Activated naive CD4-positive, alpha-beta T cell treated with anti-CD3 and anti-CD28 coated beads, Interleukin-2, amount 10 ng/mL, durations not matched to agents 7 days and 5 days (primary cell): ENCODE data around the gene RIMS1.
"Not testable (repeated sequence)": the region's sequence is repeated elsewhere in the genome, so short reads cannot be mapped to it uniquely, and the experiment has no call there.

Source experiments
- CTCF ChIA-PET: fragments of 350-600 bp; sonication (Branson Sonifier 250); formaldehyde crosslinking; loops from one replicate; lab custom pipeline; 2021; ENCODE audit warnings: antibody characterized with exemption; lab: Charles Lee
- DNase-seq: peaks from one replicate; pipeline ENCODE4 v3.0.0-alpha.2; 2020
- H3K27ac Mint-ChIP-seq: one replicate; pipeline ENCODE4 v1.8.0; 2021; ENCODE audit warnings: mild to moderate bottlenecking, moderate library complexity, mixed read lengths
- H3K27me3 Mint-ChIP-seq: one replicate; pipeline ENCODE4 v1.8.0; 2021; ENCODE audit warnings: mild to moderate bottlenecking, mixed read lengths
- H3K36me3 Mint-ChIP-seq: one replicate; pipeline ENCODE4 v1.8.0; 2021; ENCODE audit warnings: mixed read lengths
- H3K4me1 Mint-ChIP-seq: one replicate; pipeline ENCODE4 v1.8.0; 2021; ENCODE audit warnings: mixed read lengths
- H3K4me3 Mint-ChIP-seq: one replicate; pipeline ENCODE4 v1.8.0; 2021; ENCODE audit warnings: mild to moderate bottlenecking, moderate library complexity, mixed read lengths
- H3K9me3 Mint-ChIP-seq: one replicate; pipeline ENCODE4 v1.8.0; 2021; ENCODE audit warnings: mixed read lengths

RIMS1 gene

DNA sequence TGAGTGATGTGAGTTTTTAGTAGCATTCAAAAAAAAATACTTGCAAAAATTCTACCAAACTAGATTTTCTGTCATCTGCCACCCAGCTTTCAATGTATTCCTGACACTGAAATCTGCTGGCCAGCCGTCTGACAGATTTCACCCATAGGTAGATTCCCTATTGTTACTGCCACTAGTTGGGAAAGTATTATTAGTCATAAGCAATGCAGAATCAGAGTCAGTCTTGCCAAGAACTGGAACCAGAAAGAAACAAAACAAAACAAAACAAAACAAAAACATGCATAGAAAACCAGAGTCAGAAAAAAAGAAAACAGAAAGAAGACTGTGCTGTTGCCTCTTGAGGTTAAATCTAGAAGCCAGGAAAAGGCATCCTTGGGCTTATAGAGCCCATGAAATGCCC is 442.4 kb downstream of the RIMS1 start:
- Mint-ChIP-seq H3K36me3 (no peaks in the 10 kb centered on the region), H3K9me3 (no peaks in the 10 kb centered on the region), H3K4me1 (no peaks in the 10 kb centered on the region), H3K4me3 (no peak overlapping the region), H3K27ac (no peak overlapping the region), H3K27me3 (no peaks in the 10 kb centered on the region)
- DNase-seq: no peak
- CTCF ChIA-PET: no interaction called here

DNA sequence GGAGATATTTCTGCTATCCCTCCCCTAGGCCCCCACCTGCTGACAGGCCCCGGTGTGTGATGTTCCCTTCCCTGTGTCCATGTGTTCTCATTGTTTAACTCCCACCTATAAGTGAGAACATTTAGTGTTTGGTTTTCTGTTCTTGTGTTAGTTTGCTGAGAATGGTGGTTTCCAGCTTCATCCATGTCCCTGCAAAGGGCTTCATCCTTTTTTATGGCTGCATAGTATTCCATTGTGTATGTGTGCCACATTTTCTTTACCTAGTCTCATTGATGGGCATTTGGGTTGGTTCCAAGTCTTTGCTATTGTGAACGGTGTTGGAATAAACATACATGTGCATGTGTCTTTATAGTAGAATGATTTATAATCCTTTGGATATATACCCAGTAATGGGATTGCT is 448.9 kb downstream of the RIMS1 start:
- H3K27ac Mint-ChIP-seq, H3K4me1 Mint-ChIP-seq, DNase-seq, CTCF ChIA-PET, H3K9me3 Mint-ChIP-seq, H3K4me3 Mint-ChIP-seq, H3K27me3 Mint-ChIP-seq, H3K36me3 Mint-ChIP-seq: not testable (repeated sequence)

DNA sequence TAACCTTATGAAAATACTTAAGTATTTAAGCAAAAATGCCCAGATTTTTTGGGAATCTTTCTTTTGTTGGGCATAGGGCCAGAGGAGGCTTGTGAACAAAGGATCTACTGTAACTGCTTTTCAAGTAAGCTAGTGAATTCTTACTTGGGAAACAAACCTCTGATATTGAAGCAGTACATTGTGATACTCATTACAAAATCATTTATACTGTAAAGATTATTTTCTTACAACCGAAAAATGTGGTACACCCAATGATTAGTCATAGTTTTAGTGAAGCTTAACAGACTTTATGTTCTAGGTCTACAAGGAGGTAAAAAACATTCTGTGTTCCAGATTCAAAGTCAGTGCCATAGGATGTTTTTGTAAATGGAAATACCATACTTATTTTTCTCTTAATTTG is 462.6 kb downstream of the RIMS1 start:
- no peaks in the 10 kb centered on the region for H3K9me3 Mint-ChIP-seq
- DNase-seq: no peak
- H3K36me3 Mint-ChIP-seq: no peaks in the 10 kb centered on the region
- H3K27me3 Mint-ChIP-seq: no peaks in the 10 kb centered on the region
- H3K4me3 Mint-ChIP-seq: no peak overlapping the region
- H3K27ac Mint-ChIP-seq: no peak overlapping the region
- H3K4me1 Mint-ChIP-seq: no peaks in the 10 kb centered on the region
- CTCF ChIA-PET: no interaction called here

DNA sequence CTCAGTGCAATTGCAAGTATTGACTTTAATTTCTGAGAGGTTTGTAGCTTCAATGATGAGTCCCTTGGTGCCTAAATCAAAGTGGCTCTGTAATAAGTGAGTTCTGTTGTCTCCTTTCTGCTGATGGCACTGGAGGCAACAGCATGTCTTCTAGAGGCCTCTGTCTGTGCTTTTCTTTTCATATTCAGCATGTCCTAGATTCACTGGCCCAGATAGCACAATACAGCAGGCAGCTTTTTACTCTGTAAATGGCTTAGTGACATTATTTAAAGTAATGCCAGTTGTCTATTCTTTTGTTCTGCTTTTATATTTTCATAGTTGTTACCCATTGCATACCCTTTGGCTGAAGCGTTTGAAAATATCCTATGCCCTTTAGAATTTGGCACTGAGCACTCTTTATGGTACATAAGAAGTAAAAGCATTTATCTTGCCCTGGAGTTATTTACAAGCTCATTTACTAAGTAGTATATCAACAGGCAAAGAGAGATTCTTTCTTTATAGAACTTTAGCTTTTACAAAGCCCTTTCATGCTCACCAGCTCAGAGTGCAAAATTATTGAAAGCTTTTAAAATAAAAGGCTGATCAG is 464.0 kb downstream of the RIMS1 start:
- Mint-ChIP-seq H3K27me3 (no peaks in the 10 kb centered on the region), H3K36me3 (no peaks in the 10 kb centered on the region), H3K27ac (no peak overlapping the region), H3K9me3 (no peaks in the 10 kb centered on the region), H3K4me3 (no peak overlapping the region), H3K4me1 (no peaks in the 10 kb centered on the region)
- CTCF ChIA-PET: interaction anchor here (0.7 kb wide), 1 partner anchor 11 kb away, joined by 3 read pairs; no protein-coding TSS in a partner anchor
- DNase-seq: no peak

DNA sequence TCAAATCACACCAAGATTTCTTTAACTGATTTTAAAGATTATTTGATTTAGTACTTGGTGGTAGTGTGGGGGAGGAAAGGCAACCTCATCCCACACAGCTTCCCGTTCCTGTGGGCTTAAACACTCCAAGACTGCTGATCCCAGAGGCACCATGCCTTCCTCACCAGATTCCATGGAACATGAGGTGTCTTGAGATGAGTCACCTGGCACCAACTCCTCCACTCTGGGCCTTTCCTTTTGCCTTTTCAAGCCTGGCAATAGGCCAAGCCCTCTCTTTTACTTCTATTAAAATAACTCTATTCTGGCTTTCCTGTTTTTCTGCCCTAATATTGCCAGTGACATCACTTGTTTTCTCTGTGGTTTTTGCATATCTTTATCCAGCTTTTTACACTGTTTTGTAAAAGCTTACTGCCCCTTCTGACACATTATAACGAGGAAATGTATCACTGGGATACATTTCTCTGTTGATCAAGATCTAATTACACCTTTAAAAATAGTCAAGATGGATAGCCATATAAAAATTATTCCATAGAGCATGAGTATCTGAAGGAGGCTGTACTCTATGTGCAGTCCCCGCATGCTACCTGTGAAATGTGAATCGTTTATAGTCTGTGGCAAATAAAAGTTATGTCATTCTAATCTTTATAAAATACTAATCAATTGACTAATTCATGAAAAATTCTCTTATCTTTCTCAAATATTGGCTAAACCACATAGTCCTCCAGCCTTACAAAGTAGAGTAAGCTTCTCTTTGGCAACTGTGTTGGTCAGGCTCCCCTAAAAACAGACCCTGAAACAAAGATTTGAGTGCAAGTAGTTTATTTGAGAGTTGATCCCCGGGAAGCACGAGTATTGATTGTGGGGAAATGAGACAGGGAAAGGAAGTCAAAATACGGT is 477.7 kb downstream of the RIMS1 start:
- H3K27ac Mint-ChIP-seq: no peak overlapping the region
- peaks cover 6% of the 10 kb centered on the region for H3K27me3 Mint-ChIP-seq
- no peak overlapping the region for H3K4me3 Mint-ChIP-seq
- no peak for DNase-seq
- no peaks in the 10 kb centered on the region for H3K9me3 Mint-ChIP-seq
- CTCF ChIA-PET: no interaction called here
- no peaks in the 10 kb centered on the region for H3K36me3 Mint-ChIP-seq
- no peaks in the 10 kb centered on the region for H3K4me1 Mint-ChIP-seq

DNA sequence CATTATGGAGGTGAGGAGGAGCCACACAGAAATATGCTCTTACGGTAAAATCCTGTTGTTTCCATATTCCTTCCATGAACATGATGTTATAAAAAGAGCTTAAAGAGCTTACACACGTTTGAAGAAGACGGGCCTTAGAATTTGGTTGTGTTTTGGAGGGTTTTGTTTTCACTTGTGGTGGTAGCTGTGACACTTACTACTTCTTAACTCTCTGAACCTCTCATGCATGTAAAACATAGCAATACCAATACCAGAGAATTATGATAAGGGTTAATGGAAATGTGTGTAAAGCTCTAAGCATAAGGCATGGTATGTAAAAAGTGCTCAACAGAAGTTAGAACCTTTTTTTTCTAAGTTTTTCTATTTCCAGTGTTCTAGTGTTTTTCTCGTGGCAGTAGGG is 479.4 kb downstream of the RIMS1 start:
- Mint-ChIP-seq H3K4me1 (no peaks in the 10 kb centered on the region), H3K9me3 (no peaks in the 10 kb centered on the region), H3K36me3 (no peaks in the 10 kb centered on the region), H3K27me3 (peaks cover 6% of the 10 kb centered on the region), H3K27ac (no peak overlapping the region), H3K4me3 (no peak overlapping the region)
- CTCF ChIA-PET: interaction anchor here (1.7 kb wide), 1 partner anchor 47 kb away, joined by 5 read pairs; no protein-coding TSS in a partner anchor
- no peak for DNase-seq

DNA sequence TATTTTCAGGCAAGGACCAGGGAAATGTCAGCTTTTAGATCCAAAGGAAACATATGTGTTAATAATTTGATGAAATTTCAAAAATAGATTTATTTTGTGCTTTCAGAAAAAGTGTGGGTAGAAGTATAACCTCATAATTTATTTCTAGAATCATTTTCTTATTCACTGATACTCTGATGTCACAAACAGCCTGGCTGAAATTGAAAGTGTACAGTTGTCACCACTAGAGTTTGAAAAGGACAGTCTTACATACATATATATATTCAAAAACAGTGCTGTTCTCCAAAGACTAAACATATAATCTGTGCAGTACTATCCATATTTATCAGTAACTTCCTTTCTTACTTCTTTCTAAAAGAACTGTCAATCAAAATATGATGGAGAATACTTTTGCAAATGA is 481.1 kb downstream of the RIMS1 start:
- no peak overlapping the region for H3K4me3 Mint-ChIP-seq
- H3K36me3 Mint-ChIP-seq: no peaks in the 10 kb centered on the region
- no peaks in the 10 kb centered on the region for H3K9me3 Mint-ChIP-seq
- H3K27me3 Mint-ChIP-seq: peaks cover 9% of the 10 kb centered on the region
- CTCF ChIA-PET: interaction anchor here (1.7 kb wide), 1 partner anchor 45 kb away, joined by 5 read pairs; no protein-coding TSS in a partner anchor
- no peak overlapping the region for H3K27ac Mint-ChIP-seq
- H3K4me1 Mint-ChIP-seq: no peaks in the 10 kb centered on the region
- DNase-seq: no peak

DNA sequence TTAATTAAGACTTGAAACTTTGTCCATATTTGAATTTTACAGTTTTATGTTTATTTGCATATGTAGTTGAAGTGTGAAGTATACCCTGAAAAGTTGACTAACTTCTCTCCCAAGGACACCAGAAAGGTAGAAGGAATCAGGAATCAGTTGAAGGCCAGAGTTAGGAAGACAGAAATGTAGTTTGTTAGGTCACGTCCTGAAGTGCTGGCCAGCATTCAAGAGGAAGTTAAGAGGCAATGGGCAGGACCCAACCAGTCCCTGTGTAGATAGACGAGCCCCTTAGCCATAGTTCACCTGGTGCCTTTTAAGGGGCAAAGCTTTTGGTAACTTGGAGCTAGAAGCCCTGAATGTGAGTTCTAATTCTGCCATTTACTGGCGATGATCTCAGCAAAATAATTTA is 485.1 kb downstream of the RIMS1 start:
- no peak overlapping the region for H3K4me3 Mint-ChIP-seq
- no peaks in the 10 kb centered on the region for H3K4me1 Mint-ChIP-seq
- H3K36me3 Mint-ChIP-seq: no peaks in the 10 kb centered on the region
- H3K27ac Mint-ChIP-seq: no peak overlapping the region
- H3K9me3 Mint-ChIP-seq: no peaks in the 10 kb centered on the region
- no peak for DNase-seq
- peaks cover 3% of the 10 kb centered on the region for H3K27me3 Mint-ChIP-seq
- CTCF ChIA-PET: no interaction called here

DNA sequence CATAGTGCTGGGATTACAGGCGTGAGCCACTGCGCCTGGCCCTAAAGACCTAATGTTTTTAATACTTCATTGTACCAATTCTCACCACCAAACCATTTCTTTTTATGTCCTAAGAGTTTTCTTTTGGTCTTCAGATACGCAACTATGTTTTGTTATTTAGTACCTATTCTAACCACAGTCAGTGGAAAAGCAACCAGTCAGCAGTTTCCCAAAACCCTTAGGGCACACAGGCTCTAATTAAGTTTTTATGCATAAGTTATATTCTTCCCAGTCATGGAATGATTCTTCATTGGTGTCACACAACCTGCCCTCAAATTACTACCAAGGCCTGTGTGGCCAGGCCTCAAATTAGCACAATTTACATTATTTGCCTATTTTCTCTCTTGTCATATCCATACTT is 487.8 kb downstream of the RIMS1 start:
- CTCF ChIA-PET: no interaction called here

DNA sequence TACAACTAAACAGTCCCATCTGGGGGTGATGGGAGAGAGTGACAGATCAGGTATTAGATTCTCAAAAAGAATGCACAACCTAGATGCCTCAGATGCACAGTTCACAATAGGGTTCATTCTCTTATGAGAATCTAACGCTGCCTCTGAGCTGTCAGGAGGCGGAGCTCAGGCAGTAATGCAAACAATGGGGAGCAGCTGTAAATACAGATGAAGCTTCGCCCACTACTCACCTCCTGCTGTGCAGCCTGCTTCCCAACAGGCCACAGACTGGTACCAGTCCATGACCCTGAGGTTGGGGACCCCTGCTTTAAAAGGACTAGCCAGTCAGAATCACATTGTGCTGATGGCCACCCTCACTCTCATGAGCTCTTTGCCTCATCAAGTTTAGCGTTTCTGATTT is 488.5 kb downstream of the RIMS1 start:
- H3K36me3 Mint-ChIP-seq: no peaks in the 10 kb centered on the region
- H3K9me3 Mint-ChIP-seq: no peaks in the 10 kb centered on the region
- no peak overlapping the region for H3K27ac Mint-ChIP-seq
- CTCF ChIA-PET: no interaction called here
- no peaks in the 10 kb centered on the region for H3K4me1 Mint-ChIP-seq
- no peak for DNase-seq
- H3K27me3 Mint-ChIP-seq: peaks cover 7% of the 10 kb centered on the region
- no peak overlapping the region for H3K4me3 Mint-ChIP-seq

More for the DNA sequence above, 487.8 kb downstream of the RIMS1 start:
- H3K36me3 Mint-ChIP-seq: no peaks in the 10 kb centered on the region
- H3K4me1 Mint-ChIP-seq: no peaks in the 10 kb centered on the region
- no peaks in the 10 kb centered on the region for H3K9me3 Mint-ChIP-seq
- H3K27me3 Mint-ChIP-seq: peaks cover 7% of the 10 kb centered on the region
- no peak for DNase-seq
- no peak overlapping the region for H3K4me3 Mint-ChIP-seq
- no peak overlapping the region for H3K27ac Mint-ChIP-seq

DNA sequence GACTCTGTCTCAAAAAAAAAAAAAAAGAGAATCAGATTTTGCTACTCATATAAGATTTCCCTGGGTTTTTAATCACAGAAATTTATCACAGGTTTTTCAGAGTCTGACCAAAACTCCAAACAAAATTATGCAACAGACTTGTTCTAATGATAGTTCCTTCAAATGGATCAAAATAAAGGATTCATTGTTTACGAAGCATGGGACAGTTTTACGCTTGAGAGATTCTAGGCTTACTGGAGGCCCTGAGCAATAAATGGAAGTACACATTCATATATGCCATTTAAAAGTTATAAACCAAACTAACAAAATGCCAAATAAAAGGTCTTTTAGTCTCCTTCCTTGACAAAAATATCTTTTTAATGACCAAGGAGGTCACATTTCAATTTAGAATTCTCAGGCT is 490.4 kb downstream of the RIMS1 start:
- Mint-ChIP-seq H3K4me1 (no peaks in the 10 kb centered on the region), H3K4me3 (no peak overlapping the region), H3K9me3 (no peaks in the 10 kb centered on the region), H3K27ac (no peak overlapping the region), H3K36me3 (no peaks in the 10 kb centered on the region), H3K27me3 (peaks cover 3% of the 10 kb centered on the region)
- no peak for DNase-seq
- CTCF ChIA-PET: no interaction called here

DNA sequence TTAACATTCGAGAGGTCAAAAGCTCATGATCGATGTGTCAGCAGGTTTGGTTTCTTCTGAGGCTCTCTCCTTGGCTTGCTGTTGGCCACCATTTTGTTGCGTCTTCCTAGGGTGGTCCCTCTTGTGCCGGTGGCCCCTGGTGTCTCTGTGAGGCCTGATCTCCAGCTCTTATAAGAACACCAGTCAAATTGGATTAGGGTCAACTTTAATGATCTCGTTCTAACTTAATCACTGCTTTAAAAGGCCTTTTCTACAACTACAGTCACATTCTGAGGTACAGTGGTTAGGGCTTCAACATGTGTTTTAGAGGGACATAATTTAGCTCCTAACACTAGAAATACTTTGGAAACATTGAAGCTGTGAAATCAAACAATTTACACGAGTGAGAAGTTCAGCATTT is 494.7 kb downstream of the RIMS1 start:
- peaks cover 3% of the 10 kb centered on the region for H3K27me3 Mint-ChIP-seq
- H3K4me3 Mint-ChIP-seq: no peak overlapping the region
- no peaks in the 10 kb centered on the region for H3K4me1 Mint-ChIP-seq
- no peak for DNase-seq
- no peaks in the 10 kb centered on the region for H3K36me3 Mint-ChIP-seq
- no peaks in the 10 kb centered on the region for H3K9me3 Mint-ChIP-seq
- CTCF ChIA-PET: no interaction called here
- H3K27ac Mint-ChIP-seq: no peak overlapping the region

DNA sequence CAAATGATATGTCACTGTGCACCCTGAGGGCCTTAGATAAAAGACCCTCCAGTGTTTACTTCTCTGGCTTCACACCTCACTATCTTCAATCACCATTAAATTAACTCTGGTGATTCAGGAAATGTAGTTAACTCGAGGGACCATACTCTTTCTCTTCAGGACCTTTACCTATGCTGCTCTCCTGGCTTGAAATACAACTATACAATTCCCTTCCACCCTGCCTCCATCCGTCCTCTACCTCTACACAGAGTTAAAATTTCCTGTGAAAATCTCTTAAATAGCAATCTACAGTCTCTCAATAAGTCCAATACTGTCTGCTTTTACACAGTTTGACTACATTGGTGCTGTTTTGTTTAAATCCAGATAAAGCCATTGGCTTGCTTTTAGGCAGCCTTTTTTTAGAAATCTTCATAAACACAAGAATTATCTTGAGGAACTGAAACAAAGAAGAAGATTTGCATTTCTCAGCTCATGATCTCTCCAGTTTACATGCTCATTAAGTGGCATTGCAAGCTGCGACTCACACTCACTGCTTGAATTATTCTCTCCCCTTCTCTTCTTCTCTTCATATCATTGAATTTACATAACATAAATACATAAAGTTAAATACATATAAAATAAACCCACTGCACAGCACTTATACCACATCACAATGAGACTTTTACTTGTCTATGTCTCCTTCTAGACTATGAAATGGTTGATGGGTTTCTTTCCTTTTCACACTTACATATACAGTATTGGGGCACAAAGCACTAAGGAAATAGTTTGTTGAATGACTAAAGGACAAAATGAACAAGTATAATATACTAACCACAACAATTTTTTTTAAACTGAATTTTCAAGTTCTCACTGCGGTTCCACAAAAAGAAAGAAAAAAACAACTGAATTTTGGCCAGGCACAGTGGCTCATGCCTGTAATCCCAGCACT is 496.5 kb downstream of the RIMS1 start:
- H3K27me3 Mint-ChIP-seq: no peaks in the 10 kb centered on the region
- no peaks in the 10 kb centered on the region for H3K9me3 Mint-ChIP-seq
- H3K4me1 Mint-ChIP-seq: no peaks in the 10 kb centered on the region
- no peak overlapping the region for H3K4me3 Mint-ChIP-seq
- no peak overlapping the region for H3K27ac Mint-ChIP-seq
- no peak for DNase-seq
- CTCF ChIA-PET: no interaction called here
- H3K36me3 Mint-ChIP-seq: no peaks in the 10 kb centered on the region

DNA sequence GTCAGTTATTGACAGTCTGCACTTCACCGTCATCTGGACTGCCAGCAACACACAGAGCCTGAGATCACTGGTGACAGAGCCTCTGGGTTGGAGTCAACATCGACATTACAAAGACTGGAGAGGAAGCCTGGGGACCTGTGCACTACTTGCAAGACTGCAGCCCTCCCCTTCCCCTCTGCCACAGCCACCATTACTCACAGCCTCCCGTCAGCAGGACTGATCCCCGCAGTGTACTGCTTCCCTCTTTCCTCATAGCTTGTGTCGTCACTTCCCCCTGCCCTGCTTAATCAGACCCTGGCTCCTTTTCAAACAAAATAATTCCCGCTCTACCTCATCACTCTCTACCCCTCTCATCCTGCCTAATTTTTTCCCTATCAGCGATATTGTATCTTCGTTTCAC is 500.0 kb downstream of the RIMS1 start:
- CTCF ChIA-PET: no interaction called here
- no peaks in the 10 kb centered on the region for H3K27me3 Mint-ChIP-seq
- no peak overlapping the region for H3K4me3 Mint-ChIP-seq
- no peaks in the 10 kb centered on the region for H3K36me3 Mint-ChIP-seq
- H3K27ac Mint-ChIP-seq: no peak overlapping the region
- DNase-seq: no peak
- H3K4me1 Mint-ChIP-seq: no peaks in the 10 kb centered on the region
- no peaks in the 10 kb centered on the region for H3K9me3 Mint-ChIP-seq
